PC-3 (cell line): ENCODE data around the gene CST5. TPM values are rescaled to one million over a fixed set of nuclear protein-coding genes. Genes with fewer than 3 reads are reported as not detected.

Experiments used
- ATAC-seq: fragments of 200-7000 bp; cut with Tn5 transposase; 2 replicates; pipeline ENCODE4 v1.9.1; 2020; ENCODE audit warnings: mild to moderate bottlenecking, moderate library complexity
- BruUV-seq: library from RNA; stranded (reverse); fragments of 400-500 nt; replicated peaks from 2 replicates; lab custom pipeline; 2021; lab: Mats Ljungman, UMichigan
- CTCF ChIA-PET: fragments of 300-600 bp; sonication (Branson Sonifier 250); formaldehyde crosslinking; loops from one replicate; lab custom pipeline; 2022; ENCODE audit warnings: antibody characterized with exemption; lab: Charles Lee
- POLR2A ChIA-PET: fragments of 300-600 bp; sonication (Branson Sonifier 250); formaldehyde crosslinking; loops from one replicate; lab custom pipeline; 2022; ENCODE audit warnings: antibody characterized with exemption; ENCODE audit not compliant: unreplicated experiment; lab: Charles Lee
- DNase-seq: peaks from one replicate; pipeline ENCODE4 v3.0.0-alpha.2; 2015
- H2AFZ ChIP-seq: fragments of 300-600 bp; sonication (generic); 2 replicates; pipeline ENCODE4 v1.6.0; 2016; ENCODE audit warnings: antibody characterized with exemption, low read length
- H3F3A ChIP-seq: fragments of 300-600 bp; sonication (generic); one replicate; pipeline ENCODE4 v1.6.0; 2017; ENCODE audit warnings: antibody characterized with exemption, low read length, control low read depth, mild to moderate bottlenecking; ENCODE audit not compliant: unreplicated experiment
- H3K27ac ChIP-seq: fragments of 300-600 bp; sonication (generic); 2 replicates; pipeline ENCODE4 v1.5.1; 2016; ENCODE audit warnings: mild to moderate bottlenecking, low read length
- H3K27me3 ChIP-seq: fragments of 300-600 bp; sonication (generic); 2 replicates; pipeline ENCODE4 v1.6.1; 2016; ENCODE audit warnings: low read length, mixed read lengths
- H3K36me3 ChIP-seq: fragments of 300-600 bp; sonication (generic); 2 replicates; pipeline ENCODE4 v1.6.1; 2016; ENCODE audit warnings: low read depth, mixed run types, low read length, mixed read lengths
- H3K4me1 ChIP-seq: fragments of 300-600 bp; sonication (generic); 2 replicates; pipeline ENCODE4 v1.5.1; 2016; ENCODE audit warnings: low read length; ENCODE audit not compliant: insufficient read depth
- H3K4me2 ChIP-seq: fragments of 300-600 bp; sonication (generic); 2 replicates; pipeline ENCODE4 v1.6.0; 2016; ENCODE audit warnings: low read length
- H3K4me3 ChIP-seq: fragments of 300-600 bp; sonication (generic); 2 replicates; pipeline ENCODE4 v1.5.1; 2016; ENCODE audit warnings: mild to moderate bottlenecking, low read length, mixed read lengths
- H3K79me2 ChIP-seq: fragments of 300-600 bp; sonication (generic); 2 replicates; pipeline ENCODE4 v1.6.1; 2017; ENCODE audit warnings: low read length, mixed read lengths
- H3K9ac ChIP-seq: fragments of 300-600 bp; sonication (generic); 2 replicates; pipeline ENCODE4 v1.6.0; 2016; ENCODE audit warnings: mild to moderate bottlenecking, low read length
- H3K9me2 ChIP-seq: fragments of 300-600 bp; sonication (generic); replicated peaks from 2 replicates; pipeline ENCODE4 v1.6.1; 2016; ENCODE audit warnings: mixed run types, low read length, mixed read lengths
- H3K9me3 ChIP-seq: fragments of 300-600 bp; sonication (generic); 2 replicates; pipeline ENCODE4 v1.6.1; 2016; ENCODE audit warnings: low read length, mixed read lengths
- H4K20me1 ChIP-seq: fragments of 300-600 bp; sonication (generic); 2 replicates; pipeline ENCODE4 v1.6.1; 2016; ENCODE audit warnings: low read length, mixed read lengths
- CTCF ChIP-seq: fragments of 300-600 bp; sonication (generic); conservative IDR thresholded peaks from 2 replicates; pipeline ENCODE4 v1.5.1; 2017; ENCODE audit warnings: antibody characterized with exemption, low read depth, mild to moderate bottlenecking, low read length
- EZH2 ChIP-seq: fragments of 300-600 bp; sonication (generic); IDR thresholded peaks from one replicate; pipeline ENCODE4 v1.6.1; 2017; ENCODE audit warnings: antibody characterized with exemption, mild to moderate bottlenecking, low read length; ENCODE audit not compliant: unreplicated experiment
- EZH2phosphoT487 ChIP-seq: fragments of 300-600 bp; sonication (generic); IDR thresholded peaks from 2 replicates; pipeline ENCODE4 v1.6.1; 2018; ENCODE audit warnings: mild to moderate bottlenecking, antibody characterized with exemption, low read length, borderline replicate concordance
- intact Hi-C: fragments of 100-400 bp; cut with micrococcal nuclease; formaldehyde crosslinking; loops from 2 replicates; pipeline ENCODE4 v1.9.0; 2023
- total RNA-seq: library from RNA; depleted of rRNA; stranded (reverse); fragments of >200 nt; gene quantifications from 2 replicates; pipeline ENCODE4 v1.2.3, GENCODE V29; 2014

CST5 gene
- total RNA-seq, 1 experiment from 2014 or later = not detected

- no peak overlapping the region for H3K9ac ChIP-seq
- H3K36me3 ChIP-seq = no peaks in the 10 kb centered on the region
- H3K9me2 ChIP-seq = no peaks in the 10 kb centered on the region
- no peak for ATAC-seq
- no peaks in the 10 kb centered on the region for H3K79me2 ChIP-seq
- ChIA-PET POLR2A (no interaction called here), CTCF (no interaction called here)
- no peaks in the 10 kb centered on the region for H3K9me3 ChIP-seq
- H3K27me3 ChIP-seq = peaks cover 30% of the 10 kb centered on the region
- no peaks in the 10 kb centered on the region for H4K20me1 ChIP-seq
- H3K4me1 ChIP-seq = peaks cover 23% of the 10 kb centered on the region
- BruUV-seq = no TSS peak
- TF ChIP-seq EZH2 (no peak), EZH2phosphoT487 (no peak), CTCF (no peak)
- no peak for DNase-seq
- no peak overlapping the region for H3K27ac ChIP-seq
- H2AFZ ChIP-seq = no peak overlapping the region
- no peak overlapping the region for H3K4me3 ChIP-seq
- no peaks in the 10 kb centered on the region for H3F3A ChIP-seq
- H3K4me2 ChIP-seq = no peak overlapping the region
- intact Hi-C loops = no loop called here
These were observed 39.3 kb upstream of the CST5 start for GRCh38 chr20:23918896-23919295.

GRCh38 chr20:23918101-23918862, 38.7 kb upstream of the CST5 start:
- Histone ChIP-seq H3K36me3 (no peaks in the 10 kb centered on the region), H3F3A (no peaks in the 10 kb centered on the region), H3K9me2 (no peaks in the 10 kb centered on the region), H4K20me1 (no peaks in the 10 kb centered on the region), H3K79me2 (no peaks in the 10 kb centered on the region), H3K4me3 (no peak overlapping the region), H3K27ac (no peak overlapping the region), H3K9me3 (no peaks in the 10 kb centered on the region), H3K4me2 (no peak overlapping the region), H3K9ac (no peak overlapping the region), H2AFZ (no peak overlapping the region), H3K27me3 (peaks cover 34% of the 10 kb centered on the region), H3K4me1 (peaks cover 23% of the 10 kb centered on the region)
- ChIA-PET POLR2A (no interaction called here), CTCF (no interaction called here)
- BruUV-seq = no TSS peak
- no peak for DNase-seq
- intact Hi-C loops = no loop called here
- TF ChIP-seq EZH2phosphoT487 (no peak), EZH2 (no peak), CTCF (no peak)
- no peak for ATAC-seq

DNA sequence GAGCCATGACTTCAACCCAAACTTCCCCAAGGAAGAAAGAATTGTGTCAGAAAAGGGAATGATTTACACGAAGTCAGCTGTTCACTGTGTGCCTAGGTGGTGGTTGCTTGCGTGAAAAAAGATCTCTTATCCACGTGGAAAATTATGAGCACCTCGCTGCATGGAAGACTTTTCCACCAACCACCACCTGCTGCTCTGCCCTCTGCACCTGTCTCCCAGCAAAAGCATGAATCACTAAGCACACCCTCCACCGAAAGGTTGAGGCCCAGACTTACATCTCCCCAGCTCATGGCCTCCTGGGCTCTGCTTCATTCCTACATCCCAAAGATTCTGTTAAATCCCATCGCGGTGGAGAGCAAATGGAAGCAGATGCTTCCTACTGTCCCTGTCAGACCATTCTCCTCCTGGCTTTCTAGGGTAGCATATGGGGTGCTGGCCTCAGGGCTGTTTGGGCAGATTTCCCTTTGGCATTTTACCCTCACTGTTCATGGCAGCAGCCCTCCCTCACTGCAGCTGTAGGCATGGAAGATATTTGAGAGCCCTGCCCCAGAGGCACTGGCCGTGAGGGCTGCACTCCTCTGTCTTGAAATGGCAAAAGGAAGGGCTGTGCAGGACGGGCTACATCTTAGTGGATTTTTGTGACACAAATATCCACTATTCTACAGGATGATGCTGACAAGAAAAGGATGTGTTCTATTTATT, 37.6 kb upstream of the CST5 start:
- H3K27ac ChIP-seq = no peak overlapping the region
- DNase-seq = no peak
- intact Hi-C loops = no loop called here
- peaks cover 23% of the 10 kb centered on the region for H3K4me1 ChIP-seq
- ChIA-PET CTCF (no interaction called here), POLR2A (no interaction called here)
- H3K9me3 ChIP-seq = no peaks in the 10 kb centered on the region
- H3F3A ChIP-seq = no peaks in the 10 kb centered on the region
- H4K20me1 ChIP-seq = no peaks in the 10 kb centered on the region
- no TSS peak for BruUV-seq
- H2AFZ ChIP-seq = no peak overlapping the region
- H3K79me2 ChIP-seq = no peaks in the 10 kb centered on the region
- H3K9ac ChIP-seq = no peak overlapping the region
- H3K27me3 ChIP-seq = peaks cover 46% of the 10 kb centered on the region
- no peak for ATAC-seq
- no peaks in the 10 kb centered on the region for H3K36me3 ChIP-seq
- TF ChIP-seq EZH2phosphoT487 (no peak), EZH2 (no peak), CTCF (no peak)
- no peak overlapping the region for H3K4me3 ChIP-seq
- H3K9me2 ChIP-seq = no peaks in the 10 kb centered on the region
- no peak overlapping the region for H3K4me2 ChIP-seq
